Sigmoid colon (tissue), 7 donors: ENCODE results near the gene ARAP3. TPM values are rescaled to one million over a fixed set of nuclear protein-coding genes. Genes with fewer than 3 reads are reported as not detected.

Experiments
- DNase-seq: peaks from one replicate; pipeline ENCODE4 v3.0.0-alpha.2; 2019
- H3K27ac ChIP-seq, 4 donors: fragments of 200-600 bp; sonication (generic); one replicate each; pipeline ENCODE4 v1.5.1; 2016 to 2019; ENCODE audit warnings: mild to moderate bottlenecking in 1 of 4
- H3K27me3 ChIP-seq, 3 donors: fragments of 200-600 bp; sonication (generic); one replicate each; pipeline ENCODE4 v1.5.1; 2019; ENCODE audit warnings: mild to moderate bottlenecking in 1 of 3
- H3K36me3 ChIP-seq, 4 donors: fragments of 200-600 bp; sonication (generic); one replicate each; pipeline ENCODE4 v1.5.1; 2016 to 2019
- H3K4me1 ChIP-seq, 4 donors: fragments of 200-600 bp; sonication (generic); one replicate each; pipeline ENCODE4 v1.5.1; 2017 to 2019
- H3K4me3 ChIP-seq, 4 donors: fragments of 200-600 bp; sonication (generic); one replicate each; pipeline ENCODE4 v1.5.1; 2017 to 2019; ENCODE audit warnings: mild to moderate bottlenecking in 2 of 4, moderate library complexity in 1 of 4
- H3K9me3 ChIP-seq, 4 donors: fragments of 200-600 bp in 3 of 4; sonication (generic) in 3 of 4; one replicate each; pipeline versions ENCODE4 v1.5.1 to v1.6.1; 2013 to 2019
- CTCF ChIP-seq, 4 experiments: fragments of 450-650 bp in 3 of 4; fragments of 200-600 bp in 1 of 4; IDR thresholded peaks; one replicate each; pipeline ENCODE4 v1.5.1; 2016 to 2019; ENCODE audit warnings: antibody characterized with exemption in 4 of 4, mild to moderate bottlenecking in 3 of 4, moderate library complexity in 2 of 4
- EP300 ChIP-seq, 4 donors: sonication (generic); formaldehyde crosslinking; IDR thresholded peaks; one replicate each; pipeline ENCODE4 v1.6.1; 2017; ENCODE audit warnings: antibody characterized with exemption in 4 of 4
- POLR2A ChIP-seq, 2 donors: fragments of 450-650 bp; IDR thresholded peaks; one replicate each; pipeline ENCODE4 v1.6.1; 2016; ENCODE audit warnings: antibody characterized with exemption in 2 of 2, mild to moderate bottlenecking in 2 of 2, moderate library complexity in 2 of 2
- POLR2AphosphoS5 ChIP-seq, 4 donors: sonication (generic); formaldehyde crosslinking; IDR thresholded peaks; one replicate each; pipeline ENCODE4 v1.6.1; 2017; ENCODE audit warnings: antibody characterized with exemption in 4 of 4
- whole genome bisulfite sequencing, 2 donors: extraction: QIAGEN DNeasy Blood & Tissue Kit; methylation state at CpG; one replicate each; pipeline ENCODE4 v1.1.7; 2013; 5-methylcytosine and 5-hydroxymethylcytosine counted together
- intact Hi-C: fragments of 100-400 bp; cut with DNase I; formaldehyde crosslinking; loops from one replicate; pipeline ENCODE4 v1.15.1; 2023
- polyA plus RNA-seq, 3 donors: library from polyadenylated mRNA; stranded (reverse); fragments of 200-250 nt; gene quantifications; one replicate each; pipeline ENCODE4 v1.2.3, GENCODE V29; 2013
- total RNA-seq, 4 donors: library from RNA; depleted of rRNA; stranded (reverse); fragments of >200 nt; gene quantifications; one replicate each; pipeline ENCODE4 v1.1.0, GENCODE V29; 2016
- donor health status: healthy with polysubstance abuse.
- donor health status: Bipolar disorder and iron deficiency.
- donor health status: healthy.

Gene ARAP3
- total and polyA plus RNA-seq, 7 donors, result 1.2 to 7.8 (median 3.4) TPM

- H3K4me3 ChIP-seq, result peak overlapping the region in 3 of 4 donors; percentile 49 to 63 (median 62)
- H3K27me3 ChIP-seq, result no peaks in the 10 kb centered on the region
- H3K4me1 ChIP-seq, result peaks cover 0 to 19% (median 16%) of the 10 kb centered on the region in 4 donors
- intact Hi-C loops, result no loop called here
- peak overlapping the region; percentile 63 to 74 (median 68) for H3K27ac ChIP-seq
- TF ChIP-seq POLR2A (IDR thresholded peaks at IDR 0.05), result no peak
- TF ChIP-seq POLR2AphosphoS5 (IDR thresholded peaks at IDR 0.05), result no peak
- TF ChIP-seq EP300 (IDR thresholded peaks at IDR 0.05), result no peak
- TF ChIP-seq CTCF (IDR thresholded peaks at IDR 0.05), result no peak
- WGBS, 2 donors, result 58 to 74% methylated on average over 2 of the region's 2 CpGs
- no peaks in the 10 kb centered on the region for H3K9me3 ChIP-seq
- no peak for DNase-seq
- no peaks in the 10 kb centered on the region for H3K36me3 ChIP-seq
Observed at GRCh38 chr5:141681295-141681694, 735 bp downstream of the ARAP3 start.

- TF ChIP-seq EP300 (IDR thresholded peaks at IDR 0.05) (no peak), CTCF (IDR thresholded peaks at IDR 0.05) (no peak)
- WGBS, 2 donors, result 55 to 63% methylated on average over 6 of the region's 6 CpGs
- intact Hi-C loops, result no loop called here
- H3K27me3 ChIP-seq, result no peaks in the 10 kb centered on the region
- peak overlapping the region; percentile 63 to 74 (median 68) for H3K27ac ChIP-seq
- H3K9me3 ChIP-seq, result no peaks in the 10 kb centered on the region
- H3K4me3 ChIP-seq, result peak overlapping the region in 2 of 4 donors; percentile 62 to 63
- H3K4me1 ChIP-seq, result peaks cover 0 to 19% (median 16%) of the 10 kb centered on the region in 4 donors
- no peak for DNase-seq
- H3K36me3 ChIP-seq, result no peaks in the 10 kb centered on the region
Observed at GRCh38 chr5:141680751-141681201, 1.3 kb downstream of the ARAP3 start.

GRCh38 chr5:141680178-141680577, 1.9 kb downstream of the ARAP3 start:
- TF ChIP-seq POLR2AphosphoS5 (IDR thresholded peaks at IDR 0.05) (no peak), EP300 (IDR thresholded peaks at IDR 0.05) (no peak), POLR2A (IDR thresholded peaks at IDR 0.05) (no peak), CTCF (IDR thresholded peaks at IDR 0.05) (no peak)
- no peaks in the 10 kb centered on the region for H3K36me3 ChIP-seq
- 93% methylated on average over 16 of the region's 16 CpGs for WGBS, 2 donors
- no peaks in the 10 kb centered on the region for H3K27me3 ChIP-seq
- no peak overlapping the region for H3K4me3 ChIP-seq
- DNase-seq, result no peak
- H3K4me1 ChIP-seq, result peaks cover 0 to 19% (median 16%) of the 10 kb centered on the region in 4 donors
- H3K27ac ChIP-seq, result no peak overlapping the region
- intact Hi-C loops, result no loop called here
- no peaks in the 10 kb centered on the region for H3K9me3 ChIP-seq

- no peak for DNase-seq
- no peak for TF ChIP-seq EP300 (IDR thresholded peaks at IDR 0.05)
- no peak for TF ChIP-seq CTCF (IDR thresholded peaks at IDR 0.05)
- no peak for TF ChIP-seq POLR2A (IDR thresholded peaks at IDR 0.05)
- no peak for TF ChIP-seq POLR2AphosphoS5 (IDR thresholded peaks at IDR 0.05)
Observed at GRCh38 chr5:141677415-141677814, 4.6 kb downstream of the ARAP3 start.

GRCh38 chr5:141675672-141676071, 6.4 kb downstream of the ARAP3 start:
- no peak overlapping the region for H3K27ac ChIP-seq
- WGBS, 2 donors, result 91 to 93% methylated on average over 4 of the region's 4 CpGs
- no peaks in the 10 kb centered on the region for H3K36me3 ChIP-seq
- no peaks in the 10 kb centered on the region for H3K9me3 ChIP-seq
- H3K27me3 ChIP-seq, result no peaks in the 10 kb centered on the region
- H3K4me1 ChIP-seq, result no peaks in the 10 kb centered on the region
- TF ChIP-seq POLR2A (IDR thresholded peaks at IDR 0.05) (no peak), POLR2AphosphoS5 (IDR thresholded peaks at IDR 0.05) (no peak), CTCF (IDR thresholded peaks at IDR 0.05) (no peak), EP300 (IDR thresholded peaks at IDR 0.05) (no peak)
- no peak for DNase-seq
- intact Hi-C loops, result no loop called here
- H3K4me3 ChIP-seq, result no peak overlapping the region

More at GRCh38 chr5:141677415-141677814, 4.6 kb downstream of the ARAP3 start:
- intact Hi-C loops, result no loop called here
- no peak overlapping the region for H3K27ac ChIP-seq
- H3K36me3 ChIP-seq, result no peaks in the 10 kb centered on the region
- peaks cover 0 to 16% (median 14%) of the 10 kb centered on the region in 4 donors for H3K4me1 ChIP-seq
- no peak overlapping the region for H3K4me3 ChIP-seq
- H3K9me3 ChIP-seq, result no peaks in the 10 kb centered on the region
- H3K27me3 ChIP-seq, result no peaks in the 10 kb centered on the region
